Superior temporal gyrus (tissue), 1 donor: ENCODE results near the gene CLEC4E.
A peak's percentile ranks its signal among the peaks of the same experiment; 100 is the strongest.
"Not testable (repeated sequence)": the region's sequence is repeated elsewhere in the genome, so short reads cannot be mapped to it uniquely, and the experiment has no call there.

Source experiments
- DNase-seq: peaks from one replicate; pipeline ENCODE4 v3.0.0-alpha.2; 2016; ENCODE audit errors: extremely low spot score

The CLEC4E gene

DNA sequence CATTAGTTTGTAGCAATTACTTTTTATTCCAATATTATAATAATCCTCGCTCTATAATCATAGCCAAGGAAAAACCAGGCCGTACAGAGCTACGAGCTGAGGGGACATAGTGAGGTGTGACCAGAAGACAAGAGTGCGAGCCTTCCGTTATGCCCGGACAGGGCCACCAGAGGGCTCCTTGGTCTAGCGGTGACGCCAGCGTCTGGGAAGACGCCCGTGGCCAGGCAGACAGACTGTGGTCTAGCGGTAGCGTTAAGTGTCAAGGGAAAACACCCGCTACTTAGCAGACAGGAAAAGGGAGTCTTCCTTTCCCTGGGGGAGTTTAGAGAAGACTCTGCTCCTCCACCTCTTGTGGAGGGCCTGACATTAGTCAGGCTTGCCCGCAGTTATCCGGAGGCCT is 2.9 kb downstream of the CLEC4E start:
- DNase-seq: not testable (repeated sequence)

DNA sequence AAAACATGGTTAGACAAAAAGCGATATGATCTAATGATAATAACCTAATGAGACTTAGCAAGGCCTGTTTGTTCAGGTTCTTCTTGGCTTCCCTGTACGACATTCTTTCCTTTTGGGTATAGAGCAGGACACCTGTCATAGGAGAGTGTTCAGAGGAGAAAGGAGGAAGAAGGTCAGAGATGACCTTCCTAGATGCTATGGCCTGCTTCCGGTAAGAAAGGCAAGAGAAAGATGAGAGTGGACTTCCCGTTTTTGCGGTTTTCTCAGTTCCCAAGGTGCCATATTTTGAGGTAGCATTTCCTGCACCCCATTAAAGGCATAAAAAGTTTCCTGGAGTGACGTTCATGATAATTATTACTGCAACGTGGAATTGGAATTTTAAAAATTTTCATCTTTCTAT is 8.7 kb downstream of the CLEC4E start:
- DNase-seq: no peak

DNA sequence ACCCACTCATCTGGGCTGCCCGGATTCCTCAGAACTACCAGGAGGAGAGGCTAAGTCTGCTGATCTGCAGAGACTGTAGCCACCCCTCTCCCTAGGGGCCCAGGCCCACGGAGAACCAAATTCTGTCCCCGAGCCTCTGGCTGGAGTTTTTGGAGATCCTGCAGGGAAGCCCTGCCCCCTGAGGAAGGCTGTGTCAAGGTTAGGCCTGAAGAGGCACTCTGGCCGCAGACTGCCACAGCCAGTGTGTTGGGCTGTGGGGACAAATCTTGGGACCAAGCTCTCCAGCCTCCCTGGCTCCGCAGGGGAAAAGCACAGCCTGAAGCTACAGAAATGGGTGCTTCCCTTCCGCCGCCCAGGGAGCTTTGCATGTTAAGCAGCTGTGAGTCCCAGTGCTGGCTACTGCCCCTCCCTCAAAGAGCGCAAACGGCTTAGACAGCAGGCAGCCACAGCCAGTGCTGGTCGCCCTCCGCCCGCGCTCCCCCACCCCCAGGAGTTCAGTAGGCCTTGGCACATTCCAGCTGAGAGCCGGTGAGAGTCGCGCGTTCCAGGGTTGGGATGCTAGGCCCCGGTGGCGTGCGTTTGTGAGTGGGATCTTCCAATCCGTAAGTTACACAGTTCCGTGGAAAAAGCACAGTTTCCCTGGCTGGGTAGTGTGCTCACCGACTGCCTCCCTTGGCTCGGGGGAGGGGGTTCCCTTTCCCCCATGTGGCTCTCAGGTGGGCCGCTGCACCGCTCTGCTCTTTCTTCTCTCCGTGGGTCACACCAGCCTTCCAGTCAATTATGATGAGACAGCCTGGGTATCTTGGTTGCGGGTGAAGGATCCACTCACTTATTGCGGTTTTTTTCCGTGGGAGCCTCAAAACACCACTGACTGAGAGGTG is 13.2 kb downstream of the CLEC4E start:
- no peak for DNase-seq

DNA sequence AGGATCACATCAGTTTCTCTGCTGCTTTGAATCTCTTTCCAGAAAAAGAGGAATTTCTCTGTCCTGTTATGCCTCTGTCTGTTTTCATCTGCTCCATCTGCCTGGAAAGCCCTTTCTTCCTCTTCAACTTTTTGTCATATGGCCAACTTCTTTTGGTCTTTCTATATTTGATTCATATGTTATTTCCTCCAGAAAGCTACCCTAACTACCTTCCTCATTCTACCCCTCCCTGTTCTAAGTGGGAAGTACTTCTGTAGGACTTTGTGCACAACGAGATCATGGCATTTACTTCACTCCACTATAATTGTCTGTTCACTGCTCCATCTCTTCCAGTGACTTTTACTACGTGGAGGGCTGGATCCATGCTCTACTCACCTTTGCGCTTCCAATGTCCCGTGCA is 21.5 kb downstream of the CLEC4E start:
- no peak for DNase-seq

DNA sequence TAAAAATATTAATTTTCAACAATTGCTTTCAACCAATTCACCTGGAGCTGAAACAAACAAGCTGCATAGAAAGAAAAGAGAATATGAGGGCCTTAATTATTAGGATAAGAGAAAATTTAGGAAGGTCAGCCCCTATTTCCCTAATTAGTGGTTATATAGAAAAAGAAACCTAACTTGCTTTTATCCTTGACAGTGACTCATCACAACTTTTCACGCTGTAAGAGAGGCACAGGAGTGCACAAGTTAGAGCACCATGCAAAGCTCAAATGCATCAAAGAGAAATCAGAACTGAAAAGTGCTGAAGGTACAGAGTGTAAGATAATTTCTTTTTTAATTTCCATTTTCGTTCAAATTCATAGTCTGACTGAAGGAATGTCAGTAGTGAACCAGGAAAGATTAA is 22.7 kb downstream of the CLEC4E start:
- DNase-seq: no peak

DNA sequence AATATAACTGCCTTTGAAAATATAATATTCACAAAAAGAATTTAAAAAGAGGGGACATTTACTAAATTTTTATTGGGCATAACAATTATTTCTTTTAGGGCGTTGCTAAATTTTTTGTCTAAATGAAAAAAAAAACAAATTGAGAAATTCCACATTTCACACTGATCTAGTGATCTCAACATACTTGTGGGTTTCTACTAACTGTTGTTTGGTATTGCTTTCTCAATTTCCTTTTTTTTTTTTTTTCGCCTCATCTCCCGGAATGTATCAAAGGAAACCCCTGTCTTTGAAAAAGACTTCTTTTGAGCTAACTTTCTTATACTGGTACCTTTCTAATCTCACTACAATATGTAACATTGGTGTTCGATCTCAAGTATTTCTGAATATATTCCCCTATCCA is 27.4 kb downstream of the CLEC4E start, which contains the start of gene CLEC4D:
TSS of gene CLEC4D (plus strand) at position 248 of the 400 bp plus-strand sequence. CDS start 230 bp downstream, outside the sequence.
- no peak for DNase-seq

DNA sequence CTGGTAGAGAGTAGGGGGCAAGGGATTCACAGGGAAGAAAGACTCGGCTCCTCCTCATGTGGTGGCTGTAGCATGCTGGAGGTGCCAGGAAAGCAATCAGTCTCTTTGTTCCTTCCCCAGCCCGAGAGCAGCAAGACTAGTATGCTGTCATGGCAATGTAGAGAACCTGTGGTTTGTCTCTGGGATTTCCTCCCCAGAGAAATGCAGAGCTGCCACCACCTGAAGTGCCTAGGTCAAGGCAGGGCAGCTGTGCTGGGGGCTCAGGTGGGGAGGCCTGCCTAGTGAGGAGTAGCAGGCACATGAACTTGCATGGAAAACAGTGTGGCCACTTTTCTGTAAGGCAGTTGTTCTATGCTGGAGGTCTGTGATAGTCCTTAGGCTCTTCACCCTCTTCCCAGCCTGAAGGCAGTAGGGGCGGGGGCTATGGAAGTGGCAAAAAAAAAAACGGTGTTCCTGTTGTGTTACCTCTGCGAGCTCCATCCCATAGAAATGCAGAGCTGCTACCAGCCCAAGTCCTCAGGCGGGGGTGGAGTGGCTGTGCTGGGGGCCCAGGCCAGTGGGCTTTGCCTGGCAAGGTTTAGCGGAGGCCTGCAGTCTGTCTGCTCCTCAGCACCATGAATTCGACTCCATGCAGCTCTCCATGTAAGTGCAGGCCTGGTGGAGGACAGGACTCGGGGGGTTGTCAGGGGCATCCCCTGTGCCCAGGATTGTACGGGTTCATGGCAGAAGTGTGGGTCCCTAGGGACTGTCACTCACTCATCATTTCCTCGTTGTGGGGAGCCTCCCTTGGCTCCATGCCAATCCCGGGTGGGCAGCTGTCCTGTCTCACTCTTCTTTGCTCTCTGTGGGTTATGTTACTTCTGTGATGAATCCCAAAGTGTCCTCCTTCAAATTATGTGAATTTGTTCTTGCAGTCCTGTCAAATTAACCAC is 31.5 kb downstream of the CLEC4E start:
- DNase-seq: no peak

DNA sequence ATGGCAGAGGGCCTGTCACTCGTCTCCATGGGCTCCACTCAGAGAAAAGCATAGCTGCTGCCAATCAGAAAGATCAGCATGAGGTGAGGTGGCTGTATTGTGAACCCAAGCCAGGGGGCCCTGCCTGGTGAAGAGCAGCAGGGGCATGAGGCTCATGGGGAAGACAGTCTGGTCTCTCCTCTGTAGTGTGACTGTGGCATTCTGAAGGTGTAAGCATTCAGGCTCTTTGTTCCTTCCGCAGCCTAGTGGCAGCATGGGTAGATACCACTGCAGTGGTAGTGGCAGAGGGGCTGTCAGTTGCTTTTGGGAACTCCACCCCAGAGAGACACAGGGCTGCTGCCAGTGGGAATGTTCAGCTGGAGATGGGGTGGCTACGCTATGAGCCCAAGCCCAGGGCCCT is 32.5 kb downstream of the CLEC4E start:
- no peak for DNase-seq

DNA sequence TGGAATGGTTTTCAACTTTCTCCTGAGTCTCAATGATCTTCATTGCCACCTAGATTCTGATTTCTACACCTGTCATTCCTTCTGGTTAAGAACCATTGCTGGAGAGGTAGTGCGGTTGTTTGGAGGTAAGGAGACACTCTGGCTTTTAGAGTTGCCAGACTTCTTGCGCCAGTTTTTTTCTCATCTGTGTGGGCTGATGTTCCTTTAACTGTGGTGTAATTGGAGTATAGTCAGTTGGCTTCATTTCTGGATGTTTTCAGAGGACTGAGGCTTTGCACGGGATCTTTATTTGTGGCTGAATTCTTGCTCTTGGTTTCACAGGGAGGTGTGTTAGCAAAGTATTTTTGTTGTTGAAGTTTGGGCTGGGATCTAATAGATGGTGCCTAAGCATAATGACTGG is 33.1 kb downstream of the CLEC4E start:
- DNase-seq: no peak

DNA sequence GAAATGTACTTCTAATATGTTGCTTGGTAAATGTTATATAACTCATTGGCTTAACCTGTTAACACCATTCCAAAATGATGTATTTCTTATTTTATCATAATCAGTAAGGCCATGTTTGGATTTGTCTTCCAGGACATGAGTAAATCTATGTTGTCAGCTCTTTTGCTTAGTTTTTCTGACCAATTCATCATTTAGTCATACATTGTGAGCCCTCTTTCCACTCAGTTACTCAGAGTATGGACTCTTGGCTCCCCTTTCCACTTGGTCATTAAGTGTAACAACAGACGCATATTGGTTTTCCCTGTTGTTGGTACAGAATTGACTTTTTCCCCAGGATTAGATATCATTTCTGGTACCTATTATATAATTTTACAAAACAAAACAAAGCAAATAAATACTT is 36.4 kb downstream of the CLEC4E start:
- no peak for DNase-seq

DNA sequence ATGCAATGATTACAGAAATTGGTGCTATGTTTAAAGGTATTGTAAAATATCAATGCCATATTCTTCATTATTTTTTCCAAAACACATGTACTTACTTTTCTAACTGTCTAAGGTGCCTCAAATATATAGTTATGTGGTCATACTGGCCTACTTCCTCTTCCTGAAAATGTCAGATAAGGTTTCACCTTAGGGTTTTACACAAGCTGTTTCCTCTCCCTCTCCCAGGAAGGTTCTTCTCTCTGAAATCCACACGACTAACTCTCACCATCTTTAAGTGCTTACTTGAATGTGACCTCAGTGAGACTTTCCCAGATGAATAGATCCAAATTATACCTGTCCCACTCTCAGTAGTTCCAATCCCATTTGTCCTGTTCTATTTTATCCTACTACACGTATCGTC is 39.0 kb downstream of the CLEC4E start:
- DNase-seq: no peak

DNA sequence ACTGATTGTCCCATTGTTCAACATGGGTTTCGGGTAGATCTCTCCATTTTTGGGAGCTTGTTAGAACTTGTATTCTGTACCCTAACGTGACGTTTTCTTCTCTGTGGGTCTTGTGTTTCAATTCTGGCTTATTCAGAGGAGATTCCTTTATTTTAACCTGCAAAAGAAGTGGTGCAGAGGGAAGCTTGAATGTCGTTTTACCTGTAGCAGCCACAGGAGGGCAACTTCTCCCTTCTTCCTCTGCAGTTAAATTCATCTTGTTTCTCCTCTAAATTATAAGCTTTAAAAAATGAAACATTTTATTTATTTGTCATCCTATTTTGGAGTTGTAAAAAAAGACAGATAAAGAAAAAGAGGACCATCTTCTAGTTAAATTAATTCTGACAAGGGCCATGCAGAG is 41.1 kb downstream of the CLEC4E start:
- DNase-seq: no peak

DNA sequence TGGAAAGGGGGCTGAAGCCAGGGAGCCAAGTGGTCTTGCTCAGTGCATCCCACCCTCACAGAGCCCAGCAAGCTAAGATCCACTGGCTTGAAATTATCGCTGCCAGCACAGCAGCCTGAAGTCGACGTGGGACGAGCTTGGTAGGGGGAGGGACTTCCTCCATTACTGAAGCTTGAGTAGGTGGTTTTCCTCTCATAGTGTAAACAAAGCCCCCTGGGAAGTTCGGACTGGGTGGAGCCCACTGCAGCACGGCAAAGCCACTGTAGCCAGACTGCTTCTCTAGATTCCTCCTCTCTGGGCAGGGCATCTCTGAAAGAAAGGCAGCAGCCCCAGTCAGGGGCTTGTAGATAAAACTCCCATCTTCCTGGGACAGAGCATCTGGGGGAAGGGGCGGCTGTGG is 44.6 kb downstream of the CLEC4E start:
- DNase-seq: not testable (repeated sequence)

DNA sequence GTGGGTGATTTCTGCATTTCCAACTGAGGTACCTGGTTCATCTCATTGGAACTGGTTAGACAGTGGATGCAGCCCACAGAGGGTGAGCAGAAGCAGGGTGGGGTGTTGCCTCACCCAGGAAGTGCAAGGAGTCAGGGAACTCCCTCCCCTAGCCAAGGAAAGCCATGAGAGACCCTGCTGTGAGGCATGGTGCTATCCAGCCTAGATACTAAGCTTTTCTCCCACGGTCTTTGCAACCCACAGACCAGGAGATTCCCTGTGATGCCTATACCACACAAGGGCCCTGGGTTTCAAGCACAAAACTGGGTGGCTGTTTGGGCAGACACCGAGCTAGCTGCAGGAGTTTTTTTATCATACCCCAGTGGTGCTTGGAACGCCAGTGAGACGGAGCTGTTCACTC is 45.0 kb downstream of the CLEC4E start:
- DNase-seq: not testable (repeated sequence)

DNA sequence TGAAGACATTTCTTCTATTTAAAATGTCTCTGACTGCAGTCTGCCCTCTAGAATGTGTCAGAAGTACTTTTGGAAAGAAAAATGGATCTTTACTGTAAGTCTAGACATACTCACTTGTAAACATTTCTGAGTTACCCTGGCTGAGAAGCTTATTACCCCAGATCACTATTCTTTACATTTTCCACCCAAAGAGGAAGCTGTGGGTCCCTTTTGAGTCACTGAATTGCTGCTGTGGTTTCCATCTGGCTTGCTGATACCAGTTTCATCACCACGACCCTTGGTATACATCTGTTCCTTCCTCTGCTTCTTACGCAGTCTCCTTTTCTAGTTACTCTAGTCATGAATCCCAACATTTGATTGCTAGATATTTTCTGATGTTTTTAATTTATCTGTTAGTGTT is 47.6 kb downstream of the CLEC4E start:
- DNase-seq: peak; percentile 19

DNA sequence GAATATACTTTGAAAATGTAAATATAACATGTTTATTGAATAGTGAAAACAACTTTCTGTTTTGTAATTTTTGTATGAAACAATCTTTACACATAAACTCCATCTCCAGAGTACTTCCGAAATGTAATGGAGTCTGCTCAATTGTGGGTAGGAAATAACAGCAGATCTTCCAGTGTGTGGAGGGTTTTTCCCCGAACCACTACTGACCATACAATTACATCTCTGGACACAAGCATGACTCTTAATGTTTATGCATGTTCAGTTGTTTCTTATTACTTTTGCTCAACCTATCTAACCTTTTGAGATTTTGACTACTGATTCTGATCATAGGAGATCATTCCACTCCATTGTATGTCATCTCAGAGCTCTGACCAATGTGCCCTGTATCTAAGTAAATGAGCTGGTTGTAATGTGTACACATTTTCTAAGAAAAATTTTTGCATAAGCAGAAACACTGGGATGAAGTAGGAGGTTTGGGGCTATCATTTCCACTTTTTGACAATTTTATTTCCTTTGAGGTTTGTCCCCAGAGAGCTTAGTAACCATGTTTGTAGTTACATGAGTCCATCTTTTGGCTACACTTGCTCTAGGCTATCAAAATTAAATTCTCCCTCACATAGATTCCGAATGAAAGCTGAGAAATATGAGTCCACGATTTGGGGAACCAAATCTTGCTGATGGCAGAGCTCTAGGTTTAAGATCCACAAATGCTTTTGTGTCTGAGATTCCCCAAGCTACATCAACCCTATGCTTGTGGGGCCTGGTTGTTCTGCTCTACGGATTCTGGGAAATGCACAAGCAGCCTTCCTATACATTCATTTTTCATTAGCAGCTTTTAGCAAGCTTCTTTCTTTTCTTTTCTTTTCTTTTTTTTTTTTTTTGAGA is 48.8 kb downstream of the CLEC4E start:
- DNase-seq: no peak
